DND-41 (cell line): ENCODE measurements around the gene RUBCNL.

ENCODE experiments used
- ATAC-seq: fragments of 200-7000 bp; cut with Tn5 transposase; 3 replicates; pipeline ENCODE4 v1.9.1; 2021; ENCODE audit warnings: low read depth; ENCODE audit not compliant: insufficient read depth
- DNase-seq: peaks from one replicate; pipeline ENCODE4 v3.0.0-alpha.2; 2020
- H2AFZ ChIP-seq: 2 replicates; pipeline ENCODE4 v1.6.0; 2012; ENCODE audit warnings: low read depth, low read length
- H3K27ac ChIP-seq: 2 replicates; pipeline ENCODE4 v1.5.1; 2012; ENCODE audit warnings: low read length, inconsistent platforms
- H3K27me3 ChIP-seq: fragments of 200-600 bp; sonication (generic); 2 replicates; pipeline ENCODE4 v1.6.0; 2012; ENCODE audit warnings: low read length, mild to moderate bottlenecking, inconsistent platforms; ENCODE audit not compliant: insufficient read depth, poor library complexity
- H3K36me3 ChIP-seq: 2 replicates; pipeline ENCODE4 v1.5.1; 2012; ENCODE audit warnings: low read length, inconsistent platforms; ENCODE audit not compliant: insufficient read depth
- H3K4me1 ChIP-seq: 2 replicates; pipeline ENCODE4 v1.5.1; 2012; ENCODE audit warnings: mild to moderate bottlenecking, low read length; ENCODE audit not compliant: insufficient read depth
- H3K4me2 ChIP-seq: 2 replicates; pipeline ENCODE4 v1.6.0; 2012; ENCODE audit warnings: mild to moderate bottlenecking, moderate library complexity, low read length, inconsistent platforms; ENCODE audit not compliant: insufficient read depth
- H3K4me3 ChIP-seq, 2 experiments: fragments of 200-600 bp in 1 of 2; shearing (Covaris generic) in 1 of 2; 2 replicates each; pipeline ENCODE4 v1.5.1; 2012 to 2016; ENCODE audit warnings: inconsistent platforms in 2 of 2, low read length in 2 of 2, mild to moderate bottlenecking in 2 of 2, low read depth in 1 of 2, moderate library complexity in 1 of 2
- H3K79me2 ChIP-seq: 2 replicates; pipeline ENCODE4 v1.6.0; 2012; ENCODE audit warnings: low read length, inconsistent platforms; ENCODE audit not compliant: insufficient read depth
- H3K9ac ChIP-seq: 2 replicates; pipeline ENCODE4 v1.6.0; 2012; ENCODE audit warnings: low read depth, mild to moderate bottlenecking, inconsistent platforms, low read length, moderate library complexity
- H3K9me3 ChIP-seq: 2 replicates; pipeline ENCODE4 v1.5.1; 2012; ENCODE audit warnings: low read length, moderate library complexity, mild to moderate bottlenecking, inconsistent platforms; ENCODE audit not compliant: insufficient read depth, severe bottlenecking
- H4K20me1 ChIP-seq: 2 replicates; pipeline ENCODE4 v1.6.0; 2012; ENCODE audit warnings: low read length; ENCODE audit not compliant: insufficient read depth
- CTCF ChIP-seq: IDR thresholded peaks from 2 replicates; pipeline ENCODE4 v1.5.1; 2012; ENCODE audit warnings: borderline replicate concordance, low read length, moderate library complexity, mild to moderate bottlenecking; ENCODE audit not compliant: poor library complexity, severe bottlenecking; ENCODE audit errors: extremely low read depth
- EZH2 ChIP-seq: IDR thresholded peaks from 3 replicates; pipeline ENCODE4 v1.6.1; 2012; ENCODE audit warnings: borderline replicate concordance, low read depth, mild to moderate bottlenecking, moderate library complexity, low read length, inconsistent platforms; ENCODE audit not compliant: severe bottlenecking

RUBCNL gene

GRCh38 chr13:46334035-46334822, 52.8 kb downstream of the RUBCNL start:
- H3K4me2 ChIP-seq, result no peak overlapping the region

GRCh38 chr13:46332772-46333171, 54.3 kb downstream of the RUBCNL start:
- no peak for TF ChIP-seq EZH2
- no peak for TF ChIP-seq CTCF
- H3K4me1 ChIP-seq, result no peaks in the 10 kb centered on the region
- no peak overlapping the region for H3K27ac ChIP-seq
- no peak overlapping the region for H3K4me2 ChIP-seq
- no peak overlapping the region for H3K9ac ChIP-seq
- no peak for DNase-seq
- no peaks in the 10 kb centered on the region for H3K79me2 ChIP-seq
- H4K20me1 ChIP-seq, result no peaks in the 10 kb centered on the region
- no peaks in the 10 kb centered on the region for H3K36me3 ChIP-seq
- no peak overlapping the region for H3K4me3 ChIP-seq
- H2AFZ ChIP-seq, result no peak overlapping the region
- H3K9me3 ChIP-seq, result peaks cover 3% of the 10 kb centered on the region
- no peaks in the 10 kb centered on the region for H3K27me3 ChIP-seq
- ATAC-seq, result no peak

More at GRCh38 chr13:46334035-46334822, 52.8 kb downstream of the RUBCNL start:
- H3K79me2 ChIP-seq, result no peaks in the 10 kb centered on the region
- H2AFZ ChIP-seq, result no peak overlapping the region
- DNase-seq (no peak), ATAC-seq (no peak)
- H3K4me3 ChIP-seq, result no peak overlapping the region
- H3K4me1 ChIP-seq, result no peaks in the 10 kb centered on the region
- no peak for TF ChIP-seq EZH2
- TF ChIP-seq CTCF, result no peak
- H3K36me3 ChIP-seq, result no peaks in the 10 kb centered on the region
- H3K9me3 ChIP-seq, result peaks cover 3% of the 10 kb centered on the region
- H4K20me1 ChIP-seq, result no peaks in the 10 kb centered on the region
- no peak overlapping the region for H3K27ac ChIP-seq
- H3K27me3 ChIP-seq, result no peaks in the 10 kb centered on the region
- H3K9ac ChIP-seq, result no peak overlapping the region

GRCh38 chr13:46329624-46330023, 57.4 kb downstream of the RUBCNL start:
- no peaks in the 10 kb centered on the region for H3K36me3 ChIP-seq
- no peaks in the 10 kb centered on the region for H4K20me1 ChIP-seq
- no peak overlapping the region for H3K4me2 ChIP-seq
- H3K79me2 ChIP-seq, result no peaks in the 10 kb centered on the region
- ATAC-seq, result no peak
- no peaks in the 10 kb centered on the region for H3K27me3 ChIP-seq
- no peak overlapping the region for H3K27ac ChIP-seq
- no peak for DNase-seq
- H2AFZ ChIP-seq, result no peak overlapping the region
- H3K4me1 ChIP-seq, result no peaks in the 10 kb centered on the region
- H3K4me3 ChIP-seq, result no peak overlapping the region
- TF ChIP-seq CTCF (no peak), EZH2 (no peak)
- no peaks in the 10 kb centered on the region for H3K9me3 ChIP-seq
- no peak overlapping the region for H3K9ac ChIP-seq

- H3K27me3 ChIP-seq, result no peaks in the 10 kb centered on the region
- no peak for TF ChIP-seq CTCF
- no peak for TF ChIP-seq EZH2
These were observed 59.8 kb downstream of the RUBCNL start for GRCh38 chr13:46327246-46327645.

More at GRCh38 chr13:46327246-46327645, 59.8 kb downstream of the RUBCNL start:
- H3K79me2 ChIP-seq, result no peaks in the 10 kb centered on the region
- H3K36me3 ChIP-seq, result no peaks in the 10 kb centered on the region
- H3K9ac ChIP-seq, result no peak overlapping the region
- DNase-seq, result no peak
- no peak for ATAC-seq
- H3K9me3 ChIP-seq, result no peaks in the 10 kb centered on the region
- H4K20me1 ChIP-seq, result no peaks in the 10 kb centered on the region
- no peak overlapping the region for H2AFZ ChIP-seq
- H3K27ac ChIP-seq, result no peak overlapping the region
- H3K4me3 ChIP-seq, result no peak overlapping the region
- no peak overlapping the region for H3K4me2 ChIP-seq
- no peaks in the 10 kb centered on the region for H3K4me1 ChIP-seq
